Testis (tissue), 2 donors: ENCODE data around the gene ZNF500.

Source experiments
- POLR2A ChIP-seq: fragments of 450-650 bp; IDR thresholded peaks from one replicate; pipeline ENCODE4 v1.6.1; 2017; ENCODE audit warnings: antibody characterized with exemption, mild to moderate bottlenecking, moderate library complexity
- TF ChIP-seq, protein P1 (sequence below), 3 experiments: fragments of 450-650 bp in 2 of 3; fragments of 200-600 bp in 1 of 3; sonication (generic) in 1 of 3; IDR thresholded peaks; one replicate each; pipeline ENCODE4 v1.5.1; 2016 to 2019; ENCODE audit warnings: antibody characterized with exemption in 3 of 3, mild to moderate bottlenecking in 2 of 3, moderate library complexity in 1 of 3

GRCh38 chr16:4733211-4733742, 33.7 kb downstream of the ZNF500 start:
- TF ChIP-seq, protein P1, sequence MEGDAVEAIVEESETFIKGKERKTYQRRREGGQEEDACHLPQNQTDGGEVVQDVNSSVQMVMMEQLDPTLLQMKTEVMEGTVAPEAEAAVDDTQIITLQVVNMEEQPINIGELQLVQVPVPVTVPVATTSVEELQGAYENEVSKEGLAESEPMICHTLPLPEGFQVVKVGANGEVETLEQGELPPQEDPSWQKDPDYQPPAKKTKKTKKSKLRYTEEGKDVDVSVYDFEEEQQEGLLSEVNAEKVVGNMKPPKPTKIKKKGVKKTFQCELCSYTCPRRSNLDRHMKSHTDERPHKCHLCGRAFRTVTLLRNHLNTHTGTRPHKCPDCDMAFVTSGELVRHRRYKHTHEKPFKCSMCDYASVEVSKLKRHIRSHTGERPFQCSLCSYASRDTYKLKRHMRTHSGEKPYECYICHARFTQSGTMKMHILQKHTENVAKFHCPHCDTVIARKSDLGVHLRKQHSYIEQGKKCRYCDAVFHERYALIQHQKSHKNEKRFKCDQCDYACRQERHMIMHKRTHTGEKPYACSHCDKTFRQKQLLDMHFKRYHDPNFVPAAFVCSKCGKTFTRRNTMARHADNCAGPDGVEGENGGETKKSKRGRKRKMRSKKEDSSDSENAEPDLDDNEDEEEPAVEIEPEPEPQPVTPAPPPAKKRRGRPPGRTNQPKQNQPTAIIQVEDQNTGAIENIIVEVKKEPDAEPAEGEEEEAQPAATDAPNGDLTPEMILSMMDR (IDR thresholded peaks at IDR 0.05), result no peak
- no peak for TF ChIP-seq POLR2A
